Tibial artery (tissue), 4 donors: ENCODE data around the gene PRRX2.

Experiments
- DNase-seq, 2 donors: peaks; one replicate each; pipeline ENCODE4 v3.0.0-alpha.2; 2019
- H3K27ac ChIP-seq, 2 donors: fragments of 200-600 bp; sonication (generic) in 1 of 2; 1 replicate in 1 of 2; 2 replicates in 1 of 2; pipeline ENCODE4 v1.5.1; 2018 to 2019; ENCODE audit warnings: mild to moderate bottlenecking in 1 of 2
- H3K27me3 ChIP-seq, 2 donors: fragments of 200-600 bp; sonication (generic) in 1 of 2; one replicate each; pipeline versions ENCODE4 v1.5.1 to v1.6.0; 2016 to 2019
- H3K36me3 ChIP-seq, 3 donors: fragments of 200-600 bp; sonication (generic) in 2 of 3; one replicate each; pipeline ENCODE4 v1.5.1; 2016 to 2019; ENCODE audit warnings: mild to moderate bottlenecking in 2 of 3
- H3K4me1 ChIP-seq, 4 donors: fragments of 200-600 bp; sonication (generic) in 2 of 4; 1 replicate in 3 of 4; 2 replicates in 1 of 4; pipeline ENCODE4 v1.5.1; 2016 to 2019
- H3K4me3 ChIP-seq, 2 donors: fragments of 200-600 bp; sonication (generic) in 1 of 2; 1 replicate in 1 of 2; 2 replicates in 1 of 2; pipeline ENCODE4 v1.5.1; 2018 to 2019; ENCODE audit warnings: mild to moderate bottlenecking in 2 of 2
- H3K9me3 ChIP-seq, 3 donors: fragments of 200-600 bp; sonication (generic) in 1 of 3; one replicate each; pipeline ENCODE4 v1.5.1; 2016 to 2019
- intact Hi-C: fragments of 100-400 bp; cut with DNase I; formaldehyde crosslinking; loops from one replicate; pipeline ENCODE4 v1.15.0; 2023; ENCODE audit warnings: low total_unique reads
- TF ChIP-seq, protein P1 (sequence below), 2 experiments: fragments of 200-600 bp in 1 of 2; fragments of 450-650 bp in 1 of 2; IDR thresholded peaks; one replicate each; pipeline ENCODE4 v1.5.1; 2017 to 2019; ENCODE audit warnings: antibody characterized with exemption in 2 of 2, mild to moderate bottlenecking in 1 of 2, moderate library complexity in 1 of 2

PRRX2 gene

DNA sequence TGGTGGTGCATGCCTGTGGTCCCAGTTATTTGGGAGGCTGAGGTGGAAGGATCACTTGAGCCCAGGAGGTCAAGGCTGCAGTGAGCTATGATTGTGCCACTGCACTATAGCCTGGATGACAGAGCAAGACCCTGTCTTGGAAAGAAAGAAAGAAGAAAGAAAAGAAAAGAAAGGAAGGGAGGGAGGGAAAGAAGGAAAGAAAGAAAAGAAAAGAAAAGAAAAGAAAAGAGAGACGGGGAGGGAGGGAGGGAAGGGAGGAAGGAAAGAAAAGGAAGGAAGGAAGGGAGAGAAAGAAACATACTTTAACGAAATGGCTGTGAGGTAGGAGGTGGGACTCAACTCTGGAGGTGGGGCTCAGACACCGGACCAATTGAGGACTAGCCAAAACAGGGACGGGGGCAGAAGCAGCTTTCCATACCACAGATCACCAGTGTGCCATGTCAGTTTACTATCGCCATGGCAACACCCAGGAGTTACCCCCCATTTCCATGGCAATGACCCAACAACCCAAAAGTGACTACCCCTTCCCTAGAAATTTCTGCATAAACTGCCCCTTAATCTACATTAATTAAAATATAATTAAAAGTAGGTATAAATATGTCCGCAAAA, 66.1 kb downstream of the PRRX2 start:
- H3K36me3 ChIP-seq: no peaks in the 10 kb centered on the region
- H3K4me1 ChIP-seq: peaks cover 0 to 9% (median 6%) of the 10 kb centered on the region in 4 donors
- H3K9me3 ChIP-seq: no peaks in the 10 kb centered on the region
- no peak for DNase-seq
- no peak overlapping the region for H3K27ac ChIP-seq
- peaks cover 0 to 4% of the 10 kb centered on the region in 2 donors for H3K27me3 ChIP-seq
- no peak overlapping the region for H3K4me3 ChIP-seq
- intact Hi-C loops: no loop called here
- TF ChIP-seq, protein P1, sequence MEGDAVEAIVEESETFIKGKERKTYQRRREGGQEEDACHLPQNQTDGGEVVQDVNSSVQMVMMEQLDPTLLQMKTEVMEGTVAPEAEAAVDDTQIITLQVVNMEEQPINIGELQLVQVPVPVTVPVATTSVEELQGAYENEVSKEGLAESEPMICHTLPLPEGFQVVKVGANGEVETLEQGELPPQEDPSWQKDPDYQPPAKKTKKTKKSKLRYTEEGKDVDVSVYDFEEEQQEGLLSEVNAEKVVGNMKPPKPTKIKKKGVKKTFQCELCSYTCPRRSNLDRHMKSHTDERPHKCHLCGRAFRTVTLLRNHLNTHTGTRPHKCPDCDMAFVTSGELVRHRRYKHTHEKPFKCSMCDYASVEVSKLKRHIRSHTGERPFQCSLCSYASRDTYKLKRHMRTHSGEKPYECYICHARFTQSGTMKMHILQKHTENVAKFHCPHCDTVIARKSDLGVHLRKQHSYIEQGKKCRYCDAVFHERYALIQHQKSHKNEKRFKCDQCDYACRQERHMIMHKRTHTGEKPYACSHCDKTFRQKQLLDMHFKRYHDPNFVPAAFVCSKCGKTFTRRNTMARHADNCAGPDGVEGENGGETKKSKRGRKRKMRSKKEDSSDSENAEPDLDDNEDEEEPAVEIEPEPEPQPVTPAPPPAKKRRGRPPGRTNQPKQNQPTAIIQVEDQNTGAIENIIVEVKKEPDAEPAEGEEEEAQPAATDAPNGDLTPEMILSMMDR (IDR thresholded peaks at IDR 0.05): no peak

DNA sequence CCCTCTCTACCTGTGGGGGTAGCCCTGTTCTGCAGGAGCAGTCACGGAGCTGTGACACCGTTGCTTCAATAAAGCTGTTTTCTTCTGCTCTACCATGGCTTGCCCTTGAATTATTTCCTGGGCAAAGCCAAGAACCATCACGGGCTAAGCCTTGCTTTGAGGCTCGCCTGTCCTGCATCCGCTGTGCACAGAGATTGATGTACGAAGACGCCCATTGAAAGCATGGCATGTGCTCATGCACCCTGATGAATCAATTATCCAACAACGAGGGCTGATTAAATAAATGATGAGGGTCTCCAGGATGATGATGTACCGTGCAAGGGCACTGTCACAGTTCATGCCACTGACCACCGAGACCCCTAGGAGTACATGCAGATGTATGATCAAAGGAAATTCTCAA, 66.7 kb downstream of the PRRX2 start:
- H3K4me1 ChIP-seq: peaks cover 0 to 7% (median 2%) of the 10 kb centered on the region in 4 donors
- intact Hi-C loops: no loop called here
- H3K27me3 ChIP-seq: peaks cover 0 to 4% of the 10 kb centered on the region in 2 donors
- TF ChIP-seq, protein P1 (IDR thresholded peaks at IDR 0.05): no peak
- no peak overlapping the region for H3K27ac ChIP-seq
- H3K36me3 ChIP-seq: no peaks in the 10 kb centered on the region
- DNase-seq: no peak
- no peaks in the 10 kb centered on the region for H3K9me3 ChIP-seq
- H3K4me3 ChIP-seq: no peak overlapping the region

DNA sequence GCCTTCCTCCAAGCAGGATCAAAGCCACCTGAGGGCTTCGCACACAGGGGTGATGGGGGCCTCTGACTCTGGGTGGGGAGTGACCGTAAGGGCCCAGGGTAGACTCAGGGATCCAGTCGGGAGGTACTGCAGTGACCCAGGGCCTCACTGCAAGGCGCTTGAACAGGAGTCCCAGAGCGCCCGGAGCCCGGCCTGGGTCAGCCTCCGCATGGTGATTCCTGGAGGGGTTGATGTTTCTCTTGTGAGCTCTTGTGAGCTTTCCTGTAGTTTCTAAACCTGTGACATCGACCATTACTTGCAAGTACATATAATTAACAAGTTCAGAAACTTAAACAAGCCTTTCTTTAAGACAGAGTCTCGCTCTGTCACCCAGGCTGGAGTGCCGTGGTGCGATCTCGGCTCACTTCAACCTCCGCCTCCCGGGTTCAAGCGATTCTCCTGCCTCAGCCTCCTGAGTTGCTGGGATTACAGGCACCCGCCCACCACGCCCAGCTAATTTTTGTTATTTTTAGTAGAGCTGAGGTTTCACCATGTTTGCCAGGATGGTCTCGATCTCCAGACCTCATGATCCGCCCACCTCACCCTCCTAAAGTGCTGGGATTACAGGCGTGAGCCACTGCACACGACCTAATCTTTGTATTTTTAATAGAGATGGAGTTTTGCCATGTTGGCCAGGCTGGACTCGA, 67.6 kb downstream of the PRRX2 start:
- no peak overlapping the region for H3K27ac ChIP-seq
- DNase-seq: no peak
- peaks cover 0 to 4% of the 10 kb centered on the region in 2 donors for H3K27me3 ChIP-seq
- H3K36me3 ChIP-seq: no peaks in the 10 kb centered on the region
- intact Hi-C loops: no loop called here
- no peak overlapping the region for H3K4me3 ChIP-seq
- no peaks in the 10 kb centered on the region for H3K9me3 ChIP-seq
- TF ChIP-seq, protein P1 (IDR thresholded peaks at IDR 0.05): no peak
- H3K4me1 ChIP-seq: peaks cover 0 to 9% (median 2%) of the 10 kb centered on the region in 4 donors

DNA sequence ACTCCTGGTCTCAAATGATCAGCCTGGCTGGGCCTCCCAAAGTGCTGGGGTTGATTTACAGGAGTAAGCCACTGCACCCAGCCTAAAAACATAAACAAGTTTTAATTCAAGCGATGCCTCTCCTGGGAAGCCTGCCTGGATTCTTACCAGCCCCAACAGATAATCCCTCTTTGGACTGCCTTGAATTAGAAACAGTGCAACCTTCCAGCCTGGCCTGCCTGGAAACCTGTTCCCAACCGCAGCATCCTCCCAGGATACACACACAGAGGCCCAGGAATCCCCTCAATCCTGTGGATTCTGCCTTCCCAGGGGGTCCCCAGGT, 68.1 kb downstream of the PRRX2 start:
- DNase-seq: no peak
- Histone ChIP-seq H3K4me3 (no peak overlapping the region), H3K36me3 (no peaks in the 10 kb centered on the region), H3K27me3 (peaks cover 0 to 4% of the 10 kb centered on the region in 2 donors), H3K9me3 (no peaks in the 10 kb centered on the region), H3K27ac (no peak overlapping the region), H3K4me1 (peaks cover 0 to 11% (median 2%) of the 10 kb centered on the region in 4 donors)
- TF ChIP-seq, protein P1 (IDR thresholded peaks at IDR 0.05): no peak
- intact Hi-C loops: no loop called here

DNA sequence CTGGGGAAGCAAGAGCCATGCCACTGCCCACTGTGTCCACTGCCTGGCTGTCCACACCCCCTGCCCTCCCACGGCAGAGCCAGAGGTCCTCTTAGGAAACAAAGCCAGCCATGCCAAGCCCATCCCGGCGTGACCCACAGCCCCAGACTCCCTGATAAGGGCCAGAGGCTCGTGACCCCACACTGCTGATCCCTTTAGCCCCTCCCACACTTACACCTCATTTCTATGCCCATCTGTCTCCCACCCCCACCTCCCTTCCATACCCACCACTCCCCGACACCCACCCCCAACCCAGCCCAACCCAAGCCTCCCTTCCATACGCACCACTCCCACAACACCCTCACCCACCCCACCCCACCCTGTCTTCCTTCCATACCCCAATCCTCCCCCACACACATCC, 70.1 kb downstream of the PRRX2 start:
- Histone ChIP-seq H3K36me3 (no peaks in the 10 kb centered on the region), H3K27me3 (peaks cover 0 to 4% of the 10 kb centered on the region in 2 donors), H3K4me3 (no peak overlapping the region), H3K9me3 (no peaks in the 10 kb centered on the region), H3K4me1 (peaks cover 0 to 11% (median 2%) of the 10 kb centered on the region in 4 donors), H3K27ac (no peak overlapping the region)
- no peak for DNase-seq
- intact Hi-C loops: loop anchor here (5.0 kb wide), 1 partner anchor 93 kb away; the partner anchor contains the start of gene ASB6
- TF ChIP-seq, protein P1 (IDR thresholded peaks at IDR 0.05): no peak
